Hepatocyte (in vitro differentiated cells): Measurements from ENCODE around the gene PNMA1. TPM values are rescaled to one million over a fixed set of nuclear protein-coding genes. Genes with fewer than 3 reads are reported as not detected.

Experiments
- DNase-seq: peaks from one replicate; pipeline ENCODE4 v3.0.0-alpha.2; 2016; ENCODE audit warnings: low spot score
- H2AFZ ChIP-seq: fragments of 200-600 bp; sonication (generic); 2 replicates; pipeline ENCODE4 v1.6.0; 2016; ENCODE audit warnings: antibody characterized with exemption, mild to moderate bottlenecking
- H3K27ac ChIP-seq: fragments of 200-600 bp; sonication (generic); 2 replicates; pipeline ENCODE4 v1.5.1; 2016; ENCODE audit warnings: mild to moderate bottlenecking
- H3K27me3 ChIP-seq: fragments of 200-600 bp; sonication (generic); 2 replicates; pipeline ENCODE4 v1.6.1; 2016
- H3K36me3 ChIP-seq: fragments of 200-600 bp; sonication (generic); replicated peaks from 2 replicates; pipeline ENCODE4 v1.5.1; 2016; ENCODE audit warnings: low read depth; ENCODE audit not compliant: insufficient read depth
- H3K4me1 ChIP-seq: fragments of 200-600 bp; sonication (generic); 2 replicates; pipeline ENCODE4 v1.5.1; 2016; ENCODE audit warnings: mild to moderate bottlenecking, moderate library complexity; ENCODE audit not compliant: insufficient read depth
- H3K4me2 ChIP-seq: fragments of 200-600 bp; sonication (generic); 2 replicates; pipeline ENCODE4 v1.6.0; 2016
- H3K4me3 ChIP-seq: fragments of 200-600 bp; sonication (generic); 2 replicates; pipeline ENCODE4 v1.5.1; 2016; ENCODE audit warnings: mild to moderate bottlenecking
- H3K79me2 ChIP-seq: fragments of 200-600 bp; sonication (generic); 2 replicates; pipeline ENCODE4 v1.6.0; 2017; ENCODE audit warnings: mild to moderate bottlenecking
- H3K9me2 ChIP-seq: fragments of 200-600 bp; sonication (generic); replicated peaks from 2 replicates; pipeline ENCODE4 v1.6.0; 2017; ENCODE audit warnings: mild to moderate bottlenecking; ENCODE audit not compliant: insufficient read depth
- H3K9me3 ChIP-seq: fragments of 200-600 bp; sonication (generic); 2 replicates; pipeline ENCODE4 v1.5.1; 2016; ENCODE audit warnings: low read depth, mild to moderate bottlenecking
- H4K20me1 ChIP-seq: fragments of 200-600 bp; sonication (generic); 2 replicates; pipeline ENCODE4 v1.6.0; 2016; ENCODE audit warnings: mild to moderate bottlenecking; ENCODE audit not compliant: insufficient read depth, poor library complexity, severe bottlenecking
- CTCF ChIP-seq: fragments of 200-600 bp; sonication (generic); IDR thresholded peaks from 2 replicates; pipeline ENCODE4 v1.5.1; 2016; ENCODE audit warnings: antibody characterized with exemption, mild to moderate bottlenecking; ENCODE audit not compliant: poor library complexity
- EZH2 ChIP-seq: fragments of 200-600 bp; sonication (generic); IDR thresholded peaks from 2 replicates; pipeline ENCODE4 v1.6.1; 2016; ENCODE audit warnings: antibody characterized with exemption, mild to moderate bottlenecking, borderline replicate concordance
- EZH2phosphoT487 ChIP-seq: fragments of 200-600 bp; sonication (generic); IDR thresholded peaks from one replicate; pipeline ENCODE4 v1.6.1; 2018; ENCODE audit warnings: antibody characterized with exemption, mild to moderate bottlenecking, low read depth, moderate library complexity; ENCODE audit not compliant: unreplicated experiment, severe bottlenecking
- WGBS: methylation state at CpG from one replicate; pipeline ENCODE4 v1.1.6; 2016; ENCODE audit warnings: low lambda C conversion rate; ENCODE audit errors: missing lambda C conversion rate; 5-methylcytosine and 5-hydroxymethylcytosine counted together
- polyA plus RNA-seq: library from polyadenylated mRNA; unstranded; fragments of >200 nt; fragmentation: Nextera tagmentation; extraction: Ambion mirVana; gene quantifications from 2 replicates; pipeline ENCODE4 v1.2.1, GENCODE V29; 2016
- total RNA-seq: library from RNA; depleted of rRNA; stranded (reverse); fragments of >200 nt; gene quantifications from 2 replicates; pipeline ENCODE4 v1.2.3, GENCODE V29; 2014

The PNMA1 gene
- total and polyA plus RNA-seq, 2 experiments from 2014 or later, result 27.3 to 45.7 TPM

- peak overlapping the region; percentile 65 for H3K27ac ChIP-seq
- H3K4me1 ChIP-seq, result peaks cover 19% of the 10 kb centered on the region
Observed at GRCh38 chr14:73725116-73726024, 11.2 kb upstream of the PNMA1 start.

DNA sequence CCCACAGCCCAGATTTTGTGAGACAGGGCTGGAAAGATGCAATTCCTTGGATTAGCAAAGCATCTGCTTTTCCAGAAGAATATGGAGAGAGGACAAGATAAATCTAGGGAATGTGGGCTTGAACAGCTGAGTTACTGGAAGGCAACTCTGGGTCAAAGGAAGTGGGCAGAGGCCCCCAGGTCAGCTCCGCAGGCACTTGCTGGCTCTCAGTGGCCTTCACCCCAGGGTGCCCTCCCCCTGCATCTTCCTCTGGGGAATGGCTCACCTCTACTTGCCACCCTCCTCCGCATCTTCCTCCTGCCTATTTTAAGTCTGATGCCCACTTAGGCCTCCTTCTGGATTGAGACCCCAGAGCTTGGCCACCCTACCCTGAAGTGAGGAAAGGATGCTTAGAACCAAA, 10.5 kb upstream of the PNMA1 start:
- Histone ChIP-seq H3K9me3 (no peaks in the 10 kb centered on the region), H3K36me3 (peaks cover 4% of the 10 kb centered on the region), H4K20me1 (peaks cover 4% of the 10 kb centered on the region), H3K79me2 (peaks cover 20% of the 10 kb centered on the region), H3K9me2 (no peaks in the 10 kb centered on the region), H3K4me1 (peaks cover 19% of the 10 kb centered on the region), H3K4me3 (no peak overlapping the region), H2AFZ (no peak overlapping the region), H3K4me2 (peak overlapping the region; percentile 39), H3K27ac (peak overlapping the region; percentile 65), H3K27me3 (no peaks in the 10 kb centered on the region)
- WGBS, result 97% methylated on average over 2 of the region's 2 CpGs
- TF ChIP-seq EZH2 (no peak), CTCF (no peak), EZH2phosphoT487 (no peak)
- DNase-seq, result no peak

More at GRCh38 chr14:73725116-73726024, 11.2 kb upstream of the PNMA1 start:
- Histone ChIP-seq H3K9me3 (no peaks in the 10 kb centered on the region), H3K79me2 (peaks cover 23% of the 10 kb centered on the region), H3K27me3 (no peaks in the 10 kb centered on the region), H2AFZ (no peak overlapping the region), H3K4me2 (no peak overlapping the region), H3K9me2 (no peaks in the 10 kb centered on the region), H3K4me3 (no peak overlapping the region), H3K36me3 (peaks cover 4% of the 10 kb centered on the region), H4K20me1 (peaks cover 4% of the 10 kb centered on the region)
- 88% methylated on average over 8 of the region's 8 CpGs for WGBS
- DNase-seq, result peak; percentile 25
- TF ChIP-seq CTCF, result no peak
- TF ChIP-seq EZH2phosphoT487, result no peak
- TF ChIP-seq EZH2, result no peak

GRCh38 chr14:73723797-73724661, 9.8 kb upstream of the PNMA1 start:
- Histone ChIP-seq H3K4me2 (peak overlapping the region; percentile 39), H3K4me3 (no peak overlapping the region), H3K9me3 (no peaks in the 10 kb centered on the region), H3K27me3 (no peaks in the 10 kb centered on the region), H3K4me1 (peaks cover 19% of the 10 kb centered on the region), H3K27ac (peak overlapping the region; percentile 65), H4K20me1 (peaks cover 2% of the 10 kb centered on the region), H2AFZ (no peak overlapping the region), H3K79me2 (peaks cover 20% of the 10 kb centered on the region), H3K9me2 (no peaks in the 10 kb centered on the region), H3K36me3 (peaks cover 4% of the 10 kb centered on the region)
- TF ChIP-seq EZH2 (no peak), CTCF (peak; percentile 4)
- WGBS, result 63% methylated on average over 12 of the region's 12 CpGs
- DNase-seq, result peak; percentile 61
